IPS-15b (cell line): Measurements from ENCODE around the gene TMOD3.

ENCODE experiments used
- H3K27me3 ChIP-seq: one replicate; pipeline ENCODE4 v1.6.1; 2013; ENCODE audit warnings: low read length; ENCODE audit not compliant: control insufficient read depth, insufficient read depth
- H3K36me3 ChIP-seq: one replicate; pipeline ENCODE4 v1.6.1; 2013; ENCODE audit warnings: low read length; ENCODE audit not compliant: control insufficient read depth, insufficient read depth
- H3K4me1 ChIP-seq: one replicate; pipeline ENCODE4 v1.6.1; 2013; ENCODE audit warnings: mild to moderate bottlenecking, low read length; ENCODE audit not compliant: control insufficient read depth, insufficient read depth
- H3K4me3 ChIP-seq: one replicate; pipeline ENCODE4 v1.5.1; 2013; ENCODE audit warnings: low read depth, low read length
- H3K9ac ChIP-seq: one replicate; pipeline ENCODE4 v1.6.1; 2013; ENCODE audit warnings: low read depth, mild to moderate bottlenecking, low read length
- H3K9me3 ChIP-seq: one replicate; pipeline ENCODE4 v1.6.1; 2013; ENCODE audit warnings: mild to moderate bottlenecking, low read length; ENCODE audit not compliant: control insufficient read depth, insufficient read depth

The TMOD3 gene

DNA sequence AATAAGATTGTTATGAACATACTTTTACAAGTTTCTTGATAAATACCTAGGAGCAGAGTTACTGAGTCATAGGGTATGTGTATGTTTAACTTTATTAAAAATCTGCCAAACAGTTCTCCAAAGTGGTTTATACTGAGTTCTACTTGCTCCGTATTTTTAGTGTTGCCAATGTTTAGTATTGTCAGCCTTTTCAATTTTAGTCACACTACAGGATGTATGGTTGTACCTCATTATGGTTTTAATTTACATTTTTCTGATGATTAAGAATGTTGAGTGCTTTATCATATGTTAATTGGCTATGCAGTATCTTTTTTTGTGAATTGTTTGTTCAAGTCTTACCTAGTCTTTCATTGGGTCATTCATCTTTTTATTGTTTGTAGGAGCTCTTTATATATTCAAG lies 4.3 kb downstream of the TMOD3 start:
- Histone ChIP-seq H3K36me3 (no peaks in the 10 kb centered on the region), H3K4me1 (peaks cover 23% of the 10 kb centered on the region), H3K9ac (no peak overlapping the region), H3K9me3 (no peaks in the 10 kb centered on the region), H3K27me3 (peaks cover 2% of the 10 kb centered on the region), H3K4me3 (no peak overlapping the region)

DNA sequence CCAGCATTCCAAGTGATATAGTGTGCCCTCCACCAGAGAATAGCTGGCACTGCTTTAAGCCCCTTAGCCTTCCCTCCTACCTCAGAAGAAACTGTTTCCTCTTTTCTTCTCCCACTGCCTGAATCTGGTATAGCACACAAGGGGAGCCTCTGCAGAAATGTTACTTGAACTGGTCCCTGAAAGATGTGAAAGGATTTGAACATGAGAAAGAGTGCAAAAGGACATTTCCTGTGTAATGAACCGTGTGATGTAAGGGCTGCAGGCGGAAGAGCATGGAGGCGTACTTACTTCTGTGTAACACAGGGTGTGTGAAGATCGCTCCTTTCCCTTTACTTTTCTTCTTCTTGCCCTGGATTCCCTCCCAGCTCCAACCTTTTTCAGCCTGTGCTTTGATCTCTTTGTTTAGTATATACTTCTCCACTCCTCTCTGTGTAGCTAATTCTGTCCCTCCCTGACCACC lies 8.4 kb downstream of the TMOD3 start:
- H3K36me3 ChIP-seq = no peaks in the 10 kb centered on the region
- H3K4me3 ChIP-seq = no peak overlapping the region
- H3K9me3 ChIP-seq = no peaks in the 10 kb centered on the region
- no peak overlapping the region for H3K9ac ChIP-seq
- peaks cover 25% of the 10 kb centered on the region for H3K4me1 ChIP-seq
- H3K27me3 ChIP-seq = no peaks in the 10 kb centered on the region

DNA sequence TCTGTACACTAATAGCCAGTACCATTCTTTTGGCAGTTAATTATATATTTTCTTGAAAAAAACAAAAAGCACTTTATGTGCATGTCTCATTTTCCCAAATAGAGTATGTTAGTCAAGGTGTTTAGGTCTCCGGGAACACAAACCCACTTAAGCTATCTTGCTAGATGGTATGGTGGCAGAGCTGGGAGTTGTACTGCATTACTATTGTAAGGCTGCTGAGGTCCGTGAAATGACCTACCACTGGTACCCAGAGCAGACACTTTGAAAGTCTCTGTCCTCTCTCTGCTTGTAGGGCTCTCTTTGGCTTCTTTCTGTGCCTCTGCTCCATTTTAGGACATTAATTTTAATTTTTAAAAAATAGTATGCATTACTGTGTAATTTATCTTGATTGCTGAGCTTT lies 8.8 kb downstream of the TMOD3 start:
- Histone ChIP-seq H3K9me3 (no peaks in the 10 kb centered on the region), H3K9ac (no peak overlapping the region), H3K27me3 (no peaks in the 10 kb centered on the region), H3K36me3 (no peaks in the 10 kb centered on the region), H3K4me1 (peaks cover 29% of the 10 kb centered on the region), H3K4me3 (no peak overlapping the region)

DNA sequence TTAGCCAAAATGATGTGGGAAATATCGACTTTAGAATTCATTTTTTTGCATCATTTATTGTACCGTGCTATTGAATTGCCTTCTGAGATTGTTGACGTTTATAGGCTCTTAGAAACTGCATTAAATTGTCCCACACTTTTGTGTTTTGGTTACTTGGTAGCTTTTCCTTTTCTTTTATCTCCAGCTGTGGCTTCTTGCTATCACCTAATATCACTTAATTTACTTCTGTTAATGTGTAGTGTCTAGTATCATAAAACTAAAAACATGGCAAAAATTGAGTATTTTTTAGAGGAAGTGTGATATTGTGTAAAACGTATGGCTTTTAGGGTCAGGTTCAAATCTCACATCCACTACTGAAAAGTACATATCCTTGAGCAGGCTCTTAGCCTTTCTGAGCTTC lies 11.2 kb downstream of the TMOD3 start:
- Histone ChIP-seq H3K9me3 (no peaks in the 10 kb centered on the region), H3K27me3 (no peaks in the 10 kb centered on the region), H3K4me1 (peaks cover 35% of the 10 kb centered on the region), H3K4me3 (no peak overlapping the region), H3K9ac (no peak overlapping the region), H3K36me3 (no peaks in the 10 kb centered on the region)

DNA sequence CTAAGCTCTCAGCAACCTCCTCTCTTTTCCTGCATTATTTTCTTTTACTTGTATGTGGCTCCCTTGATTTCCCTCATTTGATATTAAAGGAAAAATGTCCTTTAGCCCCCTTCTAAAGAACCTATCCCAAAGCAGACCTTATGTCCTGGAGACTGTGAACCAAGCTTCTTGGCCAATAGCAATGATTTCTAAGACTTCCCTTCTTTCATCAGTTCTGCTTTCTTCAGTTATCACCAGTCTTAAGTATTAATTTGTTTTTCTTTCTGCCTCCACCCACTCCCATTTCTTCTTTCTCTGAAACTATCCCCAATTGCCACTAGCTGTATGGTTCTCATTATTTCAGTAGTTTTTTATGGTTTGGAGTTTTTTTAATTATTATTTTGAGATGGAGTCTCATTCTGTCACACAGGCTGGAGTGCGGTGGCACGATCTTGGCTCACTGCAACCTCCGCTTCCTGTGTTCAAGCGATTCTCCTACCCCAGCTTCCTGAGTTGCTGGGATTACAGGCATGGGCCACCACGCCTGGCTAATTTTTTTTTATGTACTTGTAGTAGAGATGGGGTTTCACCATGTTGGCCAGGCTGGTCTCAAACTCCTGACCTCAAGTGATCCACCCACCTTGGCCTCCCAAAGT lies 12.1 kb downstream of the TMOD3 start:
- no peaks in the 10 kb centered on the region for H3K9me3 ChIP-seq
- H3K27me3 ChIP-seq = no peaks in the 10 kb centered on the region
- no peaks in the 10 kb centered on the region for H3K36me3 ChIP-seq
- H3K4me3 ChIP-seq = no peak overlapping the region
- no peak overlapping the region for H3K9ac ChIP-seq
- peaks cover 35% of the 10 kb centered on the region for H3K4me1 ChIP-seq

DNA sequence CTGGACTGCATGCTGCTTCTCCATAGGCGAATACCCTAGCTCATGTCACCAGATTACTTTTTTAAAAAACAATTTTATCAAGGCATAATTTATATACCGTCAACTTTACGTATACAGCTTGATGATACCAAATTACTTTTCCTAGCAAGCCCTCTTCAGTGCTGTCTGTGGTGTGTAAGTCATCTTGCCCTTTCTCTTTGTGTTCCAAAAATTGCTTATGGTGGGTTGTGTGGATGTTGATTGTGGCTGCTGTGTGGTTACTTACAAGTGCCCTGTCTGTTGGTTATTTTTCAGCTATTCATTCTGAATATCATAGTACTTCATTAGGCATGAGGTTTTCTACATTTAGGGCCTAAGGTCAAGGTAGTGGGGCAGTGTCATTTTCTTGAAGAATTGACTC lies 12.8 kb downstream of the TMOD3 start:
- no peaks in the 10 kb centered on the region for H3K27me3 ChIP-seq
- H3K9me3 ChIP-seq = no peaks in the 10 kb centered on the region
- H3K4me3 ChIP-seq = no peak overlapping the region
- no peak overlapping the region for H3K9ac ChIP-seq
- H3K36me3 ChIP-seq = no peaks in the 10 kb centered on the region
- H3K4me1 ChIP-seq = peaks cover 32% of the 10 kb centered on the region

DNA sequence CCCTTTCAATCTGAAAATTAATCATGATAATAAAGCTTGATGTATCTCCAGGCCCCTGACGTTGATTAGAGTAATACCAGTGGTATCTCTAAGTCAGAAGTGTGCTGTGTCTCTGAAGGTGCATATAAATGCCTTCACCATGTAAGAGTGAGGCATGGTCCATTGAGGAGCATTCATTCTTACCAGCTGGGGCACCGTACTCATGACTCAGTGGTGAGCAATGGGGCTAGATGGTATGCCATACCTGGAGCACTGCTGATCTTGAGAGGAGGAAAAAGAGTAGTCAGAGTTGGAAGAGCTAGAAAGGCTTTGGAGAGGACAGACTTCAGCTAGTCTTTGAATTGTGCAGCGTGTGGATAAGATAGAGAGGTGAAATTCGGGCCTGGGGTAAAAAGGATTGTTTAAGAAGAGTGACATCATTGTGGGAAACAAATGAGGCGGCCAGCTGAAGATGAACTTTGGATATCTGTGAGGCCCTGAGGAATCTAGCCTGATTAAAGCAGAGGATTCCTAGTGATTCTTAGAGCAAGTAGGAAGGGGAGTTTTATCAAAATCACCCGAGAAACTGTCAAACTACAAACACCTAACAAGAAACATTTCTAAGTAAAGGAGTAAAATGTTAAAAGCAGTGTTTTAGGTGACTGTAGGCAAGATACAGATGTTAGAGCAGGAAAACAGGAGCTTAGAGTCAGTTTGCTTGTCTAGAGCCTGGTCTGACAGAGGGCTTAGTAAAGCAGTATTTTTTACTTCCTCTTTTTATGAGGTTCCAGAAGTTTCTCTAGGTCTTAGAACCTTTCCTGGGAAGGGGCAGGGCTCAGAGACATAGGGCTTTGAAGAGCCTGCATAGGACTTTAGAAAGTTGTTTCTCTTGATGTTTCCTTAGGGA lies 13.6 kb downstream of the TMOD3 start:
- Histone ChIP-seq H3K4me3 (no peak overlapping the region), H3K9ac (no peak overlapping the region), H3K4me1 (peaks cover 24% of the 10 kb centered on the region)

DNA sequence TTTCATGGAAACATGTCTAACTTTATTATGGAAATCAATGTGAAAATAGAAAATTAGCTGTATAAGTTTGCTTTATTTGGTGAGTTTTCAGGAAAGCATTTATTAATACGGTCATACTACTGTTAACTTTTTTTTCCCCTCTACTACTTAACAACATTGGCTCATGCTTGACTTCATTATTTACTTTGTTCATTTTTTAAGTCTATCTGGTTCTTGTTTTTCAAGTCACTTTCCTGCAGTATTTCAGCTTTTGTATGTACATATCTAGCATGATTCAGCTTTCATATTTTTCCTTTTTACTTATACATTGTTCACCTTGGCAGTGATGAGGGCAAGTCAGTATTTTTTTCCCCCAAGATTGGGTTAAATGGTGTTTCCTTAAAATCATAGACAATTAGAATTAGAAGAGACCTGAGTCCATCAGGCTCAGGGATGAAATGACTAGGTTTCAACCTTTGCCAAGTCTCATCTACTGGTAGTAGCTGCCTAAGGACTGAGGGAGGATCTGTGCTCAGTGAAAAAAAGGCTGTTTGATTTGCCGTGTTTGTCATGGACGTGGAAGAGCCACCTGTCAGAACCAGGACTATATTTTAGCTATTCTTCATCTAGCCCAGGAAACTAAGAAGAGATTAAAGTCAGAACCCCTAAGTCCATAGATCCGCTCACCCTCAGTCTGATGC lies 15.4 kb downstream of the TMOD3 start:
- Histone ChIP-seq H3K9ac (no peak overlapping the region), H3K9me3 (no peaks in the 10 kb centered on the region), H3K4me1 (peaks cover 22% of the 10 kb centered on the region), H3K4me3 (no peak overlapping the region), H3K36me3 (no peaks in the 10 kb centered on the region), H3K27me3 (no peaks in the 10 kb centered on the region)

More for the DNA sequence above, 13.6 kb downstream of the TMOD3 start:
- no peaks in the 10 kb centered on the region for H3K27me3 ChIP-seq
- H3K9me3 ChIP-seq = no peaks in the 10 kb centered on the region
- no peaks in the 10 kb centered on the region for H3K36me3 ChIP-seq

DNA sequence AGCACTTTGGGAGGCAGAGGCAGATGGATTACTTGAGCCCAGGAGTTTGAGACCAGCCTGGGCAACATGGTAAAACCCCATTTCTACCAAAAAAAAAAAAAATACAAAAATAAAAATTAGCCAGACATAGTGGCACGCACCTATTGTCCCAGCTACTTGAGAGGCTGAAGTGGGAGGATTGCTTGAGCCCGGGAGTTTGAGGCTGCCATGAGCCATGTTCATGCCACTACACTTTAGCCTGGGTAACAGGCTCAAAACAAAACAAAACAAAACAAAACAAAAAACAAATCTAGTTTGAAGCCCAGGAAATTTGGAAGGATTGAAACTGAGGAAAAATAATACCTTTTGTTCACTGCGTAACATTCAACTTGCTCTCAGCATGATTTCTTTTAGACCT lies 16.6 kb downstream of the TMOD3 start:
- H3K4me1 ChIP-seq = peaks cover 18% of the 10 kb centered on the region
- no peaks in the 10 kb centered on the region for H3K36me3 ChIP-seq
- H3K4me3 ChIP-seq = no peak overlapping the region
- H3K27me3 ChIP-seq = no peaks in the 10 kb centered on the region
- H3K9ac ChIP-seq = no peak overlapping the region
- no peaks in the 10 kb centered on the region for H3K9me3 ChIP-seq

DNA sequence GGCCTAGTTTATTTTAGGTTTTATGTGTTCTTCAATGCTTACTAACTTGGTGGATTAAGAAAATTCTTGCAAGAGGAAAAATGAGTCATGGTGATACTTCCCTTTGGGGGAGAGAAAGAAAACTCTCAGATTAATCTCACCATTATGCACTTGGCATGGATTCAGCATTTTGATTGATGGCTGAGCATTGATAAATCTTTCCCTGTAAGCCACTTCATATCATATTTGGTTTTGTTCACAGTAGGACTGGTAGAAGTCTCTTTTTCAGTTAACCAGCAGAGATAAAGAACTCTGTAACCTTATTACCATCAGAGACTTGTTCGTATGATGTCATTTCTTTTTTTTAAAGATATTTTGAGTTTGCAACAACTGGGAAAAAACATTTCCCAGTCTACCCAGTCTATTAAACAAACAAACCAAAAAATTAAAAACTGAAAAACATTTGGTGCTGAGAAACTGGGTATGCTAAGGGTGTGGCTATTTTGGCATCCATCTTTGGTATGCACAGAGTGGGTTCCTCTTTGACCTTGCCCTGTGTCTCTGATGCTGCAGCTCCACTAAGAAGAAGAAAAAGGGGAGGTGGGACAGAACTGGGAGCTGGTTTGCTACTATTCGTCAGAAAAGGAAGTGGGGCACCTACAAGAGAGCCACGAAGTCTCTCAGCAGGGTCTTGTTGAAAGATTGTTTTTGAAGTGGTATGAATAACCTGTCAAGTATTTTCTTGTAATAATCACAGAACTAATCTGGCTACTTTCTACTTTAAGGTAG lies 17.2 kb downstream of the TMOD3 start:
- H3K36me3 ChIP-seq = no peaks in the 10 kb centered on the region
- H3K4me3 ChIP-seq = no peak overlapping the region
- peaks cover 18% of the 10 kb centered on the region for H3K4me1 ChIP-seq
- no peak overlapping the region for H3K9ac ChIP-seq
- H3K27me3 ChIP-seq = no peaks in the 10 kb centered on the region
- no peaks in the 10 kb centered on the region for H3K9me3 ChIP-seq

DNA sequence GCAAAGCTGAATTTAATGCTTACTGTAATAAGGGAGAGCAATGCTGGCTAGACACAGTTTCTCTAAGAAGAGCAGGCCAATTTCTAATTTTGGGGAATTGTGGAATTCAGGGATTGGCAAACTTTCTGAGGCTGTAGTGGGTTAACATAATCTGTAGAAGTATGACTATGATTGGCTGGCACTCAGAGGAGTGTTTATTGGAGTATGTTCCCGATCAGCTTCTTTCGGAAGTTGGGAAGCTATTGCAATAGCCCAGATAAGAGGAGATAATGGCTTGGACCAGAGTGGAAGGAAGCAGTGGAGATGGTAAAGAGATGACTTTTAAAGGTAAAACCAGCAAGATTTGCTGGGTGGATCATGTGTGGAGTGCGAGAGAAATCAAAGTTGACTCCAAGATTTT lies 19.4 kb downstream of the TMOD3 start:
- H3K9ac ChIP-seq = no peak overlapping the region
- no peak overlapping the region for H3K4me3 ChIP-seq
- H3K27me3 ChIP-seq = no peaks in the 10 kb centered on the region
- no peaks in the 10 kb centered on the region for H3K36me3 ChIP-seq
- H3K9me3 ChIP-seq = no peaks in the 10 kb centered on the region
- H3K4me1 ChIP-seq = peaks cover 6% of the 10 kb centered on the region
